Sigmoid colon (tissue), 7 donors: ENCODE results near the gene GNAQ. TPM values are rescaled to one million over a fixed set of nuclear protein-coding genes. Genes with fewer than 3 reads are reported as not detected.
A peak's percentile ranks its signal among the peaks of the same experiment; 100 is the strongest.

ENCODE experiments used
- DNase-seq: peaks from one replicate; pipeline ENCODE4 v3.0.0-alpha.2; 2019
- H3K27ac ChIP-seq, 4 donors: fragments of 200-600 bp; sonication (generic); one replicate each; pipeline ENCODE4 v1.5.1; 2016 to 2019; ENCODE audit warnings: mild to moderate bottlenecking in 1 of 4
- H3K27me3 ChIP-seq, 3 donors: fragments of 200-600 bp; sonication (generic); one replicate each; pipeline ENCODE4 v1.5.1; 2019; ENCODE audit warnings: mild to moderate bottlenecking in 1 of 3
- H3K36me3 ChIP-seq, 4 donors: fragments of 200-600 bp; sonication (generic); one replicate each; pipeline ENCODE4 v1.5.1; 2016 to 2019
- H3K4me1 ChIP-seq, 4 donors: fragments of 200-600 bp; sonication (generic); one replicate each; pipeline ENCODE4 v1.5.1; 2017 to 2019
- H3K4me3 ChIP-seq, 4 donors: fragments of 200-600 bp; sonication (generic); one replicate each; pipeline ENCODE4 v1.5.1; 2017 to 2019; ENCODE audit warnings: mild to moderate bottlenecking in 2 of 4, moderate library complexity in 1 of 4
- H3K9me3 ChIP-seq, 4 donors: fragments of 200-600 bp in 3 of 4; sonication (generic) in 3 of 4; one replicate each; pipeline versions ENCODE4 v1.5.1 to v1.6.1; 2013 to 2019
- CTCF ChIP-seq, 4 experiments: fragments of 450-650 bp in 3 of 4; fragments of 200-600 bp in 1 of 4; IDR thresholded peaks; one replicate each; pipeline ENCODE4 v1.5.1; 2016 to 2019; ENCODE audit warnings: antibody characterized with exemption in 4 of 4, mild to moderate bottlenecking in 3 of 4, moderate library complexity in 2 of 4
- EP300 ChIP-seq, 4 donors: sonication (generic); formaldehyde crosslinking; IDR thresholded peaks; one replicate each; pipeline ENCODE4 v1.6.1; 2017; ENCODE audit warnings: antibody characterized with exemption in 4 of 4
- POLR2A ChIP-seq, 2 donors: fragments of 450-650 bp; IDR thresholded peaks; one replicate each; pipeline ENCODE4 v1.6.1; 2016; ENCODE audit warnings: antibody characterized with exemption in 2 of 2, mild to moderate bottlenecking in 2 of 2, moderate library complexity in 2 of 2
- POLR2AphosphoS5 ChIP-seq, 4 donors: sonication (generic); formaldehyde crosslinking; IDR thresholded peaks; one replicate each; pipeline ENCODE4 v1.6.1; 2017; ENCODE audit warnings: antibody characterized with exemption in 4 of 4
- WGBS, 2 donors: extraction: QIAGEN DNeasy Blood & Tissue Kit; methylation state at CpG; one replicate each; pipeline ENCODE4 v1.1.7; 2013; 5-methylcytosine and 5-hydroxymethylcytosine counted together
- intact Hi-C: fragments of 100-400 bp; cut with DNase I; formaldehyde crosslinking; loops from one replicate; pipeline ENCODE4 v1.15.1; 2023
- polyA plus RNA-seq, 3 donors: library from polyadenylated mRNA; stranded (reverse); fragments of 200-250 nt; gene quantifications; one replicate each; pipeline ENCODE4 v1.2.3, GENCODE V29; 2013
- total RNA-seq, 4 donors: library from RNA; depleted of rRNA; stranded (reverse); fragments of >200 nt; gene quantifications; one replicate each; pipeline ENCODE4 v1.1.0, GENCODE V29; 2016
- donor health status: healthy with polysubstance abuse.
- donor health status: Bipolar disorder and iron deficiency.
- donor health status: healthy.

Gene GNAQ
- total and polyA plus RNA-seq, 7 donors: 21.6 to 79.2 (median 49.5) TPM

DNA sequence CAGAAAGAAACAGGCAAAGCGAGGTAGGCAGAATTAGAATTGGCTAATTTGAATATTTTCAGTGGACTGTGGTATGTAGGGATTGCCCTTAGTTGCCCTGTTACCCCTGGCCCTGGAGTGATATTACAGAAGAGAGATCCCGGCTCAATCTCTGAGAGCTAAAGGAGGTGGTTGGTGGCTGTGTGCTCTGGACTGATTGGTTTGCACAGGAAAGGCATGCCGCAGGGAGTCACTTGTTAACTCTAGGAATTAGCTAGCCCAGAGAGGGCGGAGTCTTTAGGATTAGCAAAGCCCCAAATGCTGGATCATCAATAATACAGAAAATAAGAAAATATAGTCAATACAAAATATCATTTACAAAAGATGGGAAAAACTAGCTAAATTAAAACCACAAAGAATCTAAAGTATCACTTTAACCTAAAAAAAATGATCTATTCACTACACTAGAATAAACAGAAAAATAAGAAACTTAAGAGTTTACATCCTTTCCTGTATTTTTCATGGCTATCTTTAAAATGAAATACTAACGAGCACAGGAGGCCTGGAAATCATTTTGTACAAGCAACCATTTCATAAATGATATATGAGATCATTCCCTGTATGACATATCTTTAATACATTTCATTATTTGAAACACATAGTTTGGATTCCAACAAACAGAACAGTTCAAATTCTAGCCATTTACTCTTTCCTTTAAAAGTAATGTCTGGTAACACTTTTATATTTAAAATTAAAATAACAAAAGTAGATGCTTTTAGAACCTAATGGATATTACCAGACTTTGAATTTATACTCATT, 71.1 kb downstream of the GNAQ start:
- no peaks in the 10 kb centered on the region for H3K27me3 ChIP-seq
- 86 to 91% methylated on average over 5 of the region's 5 CpGs for WGBS, 2 donors
- DNase-seq: no peak
- peak overlapping the region in 3 of 4 donors; percentile 21 to 62 (median 35) for H3K27ac ChIP-seq
- no peak overlapping the region for H3K4me3 ChIP-seq
- peaks cover 0 to 70% (median 40%) of the 10 kb centered on the region in 4 donors for H3K4me1 ChIP-seq
- no peaks in the 10 kb centered on the region for H3K36me3 ChIP-seq
- no peaks in the 10 kb centered on the region for H3K9me3 ChIP-seq
- intact Hi-C loops: no loop called here
- TF ChIP-seq POLR2A (IDR thresholded peaks at IDR 0.05) (no peak), POLR2AphosphoS5 (IDR thresholded peaks at IDR 0.05) (no peak), CTCF (IDR thresholded peaks at IDR 0.05) (no peak), EP300 (IDR thresholded peaks at IDR 0.05) (no peak)

DNA sequence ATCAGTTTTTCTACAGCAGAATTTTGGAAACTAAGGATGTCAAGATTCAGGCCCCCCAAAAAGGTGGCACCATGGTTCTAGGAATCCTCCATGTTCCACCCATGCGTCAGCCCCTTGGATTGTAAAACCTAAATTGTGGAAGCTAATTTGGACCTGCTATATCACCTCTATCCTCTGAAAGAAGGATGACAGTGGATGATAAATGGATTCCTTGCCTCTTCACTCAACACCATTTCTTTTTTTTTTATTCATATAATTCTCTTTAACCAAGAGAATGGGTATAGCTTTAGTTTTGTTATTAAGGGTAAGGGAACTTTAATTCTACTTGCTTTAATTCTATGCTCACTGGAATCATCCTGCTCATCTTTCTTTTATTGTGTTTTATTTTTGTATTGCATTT, 71.8 kb downstream of the GNAQ start:
- intact Hi-C loops: no loop called here

DNA sequence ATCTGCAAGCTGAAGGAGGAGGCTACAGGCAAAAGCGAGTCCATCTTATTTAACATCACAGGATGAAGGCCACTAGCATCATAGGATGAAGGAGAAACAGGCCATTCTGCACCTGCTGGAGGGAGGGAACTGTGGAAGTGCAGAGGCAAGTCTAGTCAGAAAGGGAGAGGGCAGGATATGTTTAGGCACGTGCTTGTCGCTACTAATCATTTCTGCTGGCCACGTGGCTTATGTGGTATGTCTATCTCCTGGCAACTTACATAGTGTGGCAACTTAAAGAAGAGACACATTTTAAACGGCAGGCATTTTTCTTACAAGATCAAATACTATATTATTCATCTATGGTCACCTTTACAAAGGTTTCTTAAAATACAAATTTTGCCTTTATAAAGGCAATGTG, 74.0 kb downstream of the GNAQ start:
- intact Hi-C loops: no loop called here
- 77 to 86% methylated on average over 5 of the region's 5 CpGs for WGBS, 2 donors
- no peaks in the 10 kb centered on the region for H3K9me3 ChIP-seq
- H3K36me3 ChIP-seq: no peaks in the 10 kb centered on the region
- no peak for DNase-seq
- H3K4me3 ChIP-seq: no peak overlapping the region
- TF ChIP-seq POLR2AphosphoS5 (IDR thresholded peaks at IDR 0.05): no peak
- TF ChIP-seq POLR2A (IDR thresholded peaks at IDR 0.05): no peak
- H3K27ac ChIP-seq: no peak overlapping the region
- no peaks in the 10 kb centered on the region for H3K27me3 ChIP-seq
- H3K4me1 ChIP-seq: peaks cover 0 to 92% (median 66%) of the 10 kb centered on the region in 4 donors

More for the DNA sequence above, 71.8 kb downstream of the GNAQ start:
- TF ChIP-seq POLR2AphosphoS5 (IDR thresholded peaks at IDR 0.05) (no peak), EP300 (IDR thresholded peaks at IDR 0.05) (no peak), POLR2A (IDR thresholded peaks at IDR 0.05) (no peak), CTCF (IDR thresholded peaks at IDR 0.05) (no peak)
- Histone ChIP-seq H3K4me1 (peaks cover 0 to 71% (median 45%) of the 10 kb centered on the region in 4 donors), H3K36me3 (no peaks in the 10 kb centered on the region), H3K4me3 (no peak overlapping the region), H3K9me3 (no peaks in the 10 kb centered on the region), H3K27ac (peak overlapping the region in 1 of 4 donors; percentile 62), H3K27me3 (no peaks in the 10 kb centered on the region)
- no peak for DNase-seq
- 96 to 97% methylated on average over 1 of the region's 1 CpG for WGBS, 2 donors

DNA sequence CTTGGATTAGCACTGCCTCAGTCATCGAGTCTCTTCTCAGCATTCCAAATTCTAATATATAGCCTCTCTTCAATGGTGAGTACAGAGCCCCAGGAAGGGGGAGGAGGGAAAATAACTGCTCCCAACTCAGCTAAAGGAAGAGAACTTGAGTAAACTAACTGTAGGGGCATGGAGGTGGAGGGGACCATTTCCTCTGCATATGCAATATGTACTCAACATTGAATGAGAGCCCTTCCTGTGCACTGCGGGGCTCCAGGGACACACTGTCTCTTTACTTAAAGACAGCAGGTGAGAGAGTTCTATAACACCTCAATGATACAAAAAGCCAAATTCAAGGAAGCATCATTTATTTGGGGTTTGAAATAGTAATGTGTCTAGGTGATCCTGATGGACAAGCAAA, 75.1 kb downstream of the GNAQ start:
- no peak overlapping the region for H3K27ac ChIP-seq
- H3K4me1 ChIP-seq: peaks cover 0 to 92% (median 73%) of the 10 kb centered on the region in 4 donors
- no peaks in the 10 kb centered on the region for H3K36me3 ChIP-seq
- H3K9me3 ChIP-seq: no peaks in the 10 kb centered on the region
- TF ChIP-seq CTCF (IDR thresholded peaks at IDR 0.05) (no peak), EP300 (IDR thresholded peaks at IDR 0.05) (no peak), POLR2A (IDR thresholded peaks at IDR 0.05) (no peak), POLR2AphosphoS5 (IDR thresholded peaks at IDR 0.05) (no peak)
- intact Hi-C loops: no loop called here
- 69 to 90% methylated on average over 2 of the region's 2 CpGs for WGBS, 2 donors
- no peaks in the 10 kb centered on the region for H3K27me3 ChIP-seq
- no peak for DNase-seq
- no peak overlapping the region for H3K4me3 ChIP-seq

DNA sequence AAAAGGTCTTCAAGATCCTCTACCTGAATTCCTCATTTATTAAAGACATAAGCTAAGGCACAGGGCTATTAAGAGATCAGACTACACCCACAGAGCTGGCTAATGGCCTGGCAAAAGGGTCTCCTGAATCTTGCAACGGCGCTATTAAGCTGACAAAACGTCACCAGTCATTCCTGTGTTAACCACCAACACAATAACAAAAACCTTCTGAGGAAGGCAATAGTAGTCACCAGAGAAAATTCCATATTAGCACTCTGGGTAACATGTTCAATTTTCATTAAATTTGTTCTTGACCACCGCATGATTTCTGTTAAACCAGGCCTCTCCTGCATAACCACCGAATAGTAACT, 77.0 kb downstream of the GNAQ start:
- Histone ChIP-seq H3K9me3 (no peaks in the 10 kb centered on the region), H3K36me3 (no peaks in the 10 kb centered on the region), H3K27ac (peak overlapping the region in 1 of 4 donors; percentile 39), H3K4me1 (peaks cover 0 to 82% (median 62%) of the 10 kb centered on the region in 4 donors), H3K4me3 (no peak overlapping the region), H3K27me3 (no peaks in the 10 kb centered on the region)
- TF ChIP-seq POLR2AphosphoS5 (IDR thresholded peaks at IDR 0.05) (no peak), EP300 (IDR thresholded peaks at IDR 0.05) (no peak), POLR2A (IDR thresholded peaks at IDR 0.05) (no peak), CTCF (IDR thresholded peaks at IDR 0.05) (no peak)
- DNase-seq: no peak
- 85 to 90% methylated on average over 5 of the region's 5 CpGs for WGBS, 2 donors
- intact Hi-C loops: no loop called here
